NCI-H1105 (cell line): ENCODE measurements around the gene ZC3H10.
"Not testable (repeated sequence)": the region's sequence is repeated elsewhere in the genome, so short reads cannot be mapped to it uniquely, and the experiment has no call there.

ENCODE experiments used
- DNase-seq: peaks from one replicate; lab custom pipeline; 2025; lab: John Stamatoyannopoulos, UW

The ZC3H10 gene

GRCh38 chr12:56103066-56103711 is 14.9 kb upstream of the ZC3H10 start:
- DNase-seq, result no peak

GRCh38 chr12:56103823-56104108 is 14.3 kb upstream of the ZC3H10 start:
- DNase-seq, result no peak

- DNase-seq, result peak; percentile 92
Measured at GRCh38 chr12:56104109-56104814, 13.8 kb upstream of the ZC3H10 start, which contains the start of gene PA2G4. PA2G4 (plus strand) TSS chr12:56104559; CDS start chr12:56104738, 179 bp downstream.

GRCh38 chr12:56104815-56105608 is 13.1 kb upstream of the ZC3H10 start:
- DNase-seq, result no peak

GRCh38 chr12:56105609-56105902 is 12.5 kb upstream of the ZC3H10 start:
- no peak for DNase-seq

GRCh38 chr12:56107242-56107641 is 10.8 kb upstream of the ZC3H10 start:
- no peak for DNase-seq

- DNase-seq, result no peak
Measured at GRCh38 chr12:56110571-56110970, 7.5 kb upstream of the ZC3H10 start.

GRCh38 chr12:56114084-56114483 is 4.0 kb upstream of the ZC3H10 start:
- DNase-seq, result no peak

GRCh38 chr12:56115329-56115728 is 2.7 kb upstream of the ZC3H10 start:
- no peak for DNase-seq

GRCh38 chr12:56116267-56117081 is 1.6 kb upstream of the ZC3H10 start, which contains the start of gene RPL41:
RPL41 (plus strand) TSS chr12:56116633.
- DNase-seq, result peak; percentile 74

- DNase-seq, result not testable (repeated sequence)
Measured at GRCh38 chr12:56117082-56117706, 872 bp upstream of the ZC3H10 start.

- DNase-seq, result no peak
Measured at GRCh38 chr12:56118688-56119357, 757 bp downstream of the ZC3H10 start.

- peak; percentile 32 for DNase-seq
Measured at GRCh38 chr12:56119361-56119796, 1.3 kb downstream of the ZC3H10 start.

- no peak for DNase-seq
Measured at GRCh38 chr12:56120158-56120846, 2.2 kb downstream of the ZC3H10 start.

- no peak for DNase-seq
Measured at GRCh38 chr12:56121204-56121870, 3.3 kb downstream of the ZC3H10 start.

GRCh38 chr12:56122637-56123036 is 4.6 kb downstream of the ZC3H10 start:
- DNase-seq, result no peak

- DNase-seq, result no peak
Measured at GRCh38 chr12:56124133-56124532, 6.1 kb downstream of the ZC3H10 start.

- DNase-seq, result no peak
Measured at GRCh38 chr12:56126732-56127239, 8.7 kb downstream of the ZC3H10 start.

- no peak for DNase-seq
Measured at GRCh38 chr12:56127485-56127887, 9.4 kb downstream of the ZC3H10 start.
